Adrenal gland (tissue), 12 donors: ENCODE data around the gene ANKIB1. TPM values are rescaled to one million over a fixed set of nuclear protein-coding genes. Genes with fewer than 3 reads are reported as not detected.

Source experiments
- DNase-seq, 7 donors: peaks; one replicate each; pipeline ENCODE4 v3.0.0-alpha.2; 2019 to 2020
- H3K27ac ChIP-seq, 5 donors: fragments of 200-600 bp; sonication (generic) in 4 of 5; 1 replicate in 3 of 5; 2 replicates in 2 of 5; pipeline versions ENCODE4 v1.5.1 to v1.8.0; 2016 to 2020; ENCODE audit warnings: mild to moderate bottlenecking in 1 of 5
- H3K27me3 ChIP-seq: fragments of 200-600 bp; 2 replicates; pipeline ENCODE4 v1.8.0; 2021
- H3K36me3 ChIP-seq, 2 donors: fragments of 200-600 bp; replicated peaks in 1 of 2; 1 replicate in 1 of 2; 2 replicates in 1 of 2; pipeline versions ENCODE4 v1.5.1 to v1.8.0; 2018 to 2022
- H3K4me1 ChIP-seq, 2 donors: fragments of 200-600 bp; replicated peaks in 1 of 2; 1 replicate in 1 of 2; 2 replicates in 1 of 2; pipeline versions ENCODE4 v1.5.1 to v1.8.0; 2018 to 2021
- H3K4me3 ChIP-seq, 4 donors: fragments of 200-600 bp; sonication (generic) in 3 of 4; one replicate each; pipeline ENCODE4 v1.5.1; 2016 to 2018
- H3K9me3 ChIP-seq, 3 donors: fragments of 200-600 bp; sonication (generic) in 1 of 3; replicated peaks in 1 of 3; 1 replicate in 2 of 3; 2 replicates in 1 of 3; pipeline versions ENCODE4 v1.5.1 to v1.8.0; 2016 to 2021
- CTCF ChIP-seq, 6 experiments: fragments of 450-650 bp in 4 of 6; fragments of 200-600 bp in 2 of 6; sonication (generic) in 1 of 6; IDR thresholded peaks; 1 replicate in 5 of 6; 2 replicates in 1 of 6; pipeline versions ENCODE4 v1.5.1 to v1.8.0; 2016 to 2021; ENCODE audit warnings: antibody characterized with exemption in 6 of 6, mild to moderate bottlenecking in 2 of 6, moderate library complexity in 1 of 6
- POLR2A ChIP-seq, 2 donors: fragments of 450-650 bp; IDR thresholded peaks; one replicate each; pipeline ENCODE4 v1.6.1; 2017; ENCODE audit warnings: antibody characterized with exemption in 2 of 2, mild to moderate bottlenecking in 2 of 2, moderate library complexity in 1 of 2
- WGBS, 4 donors: extraction: QIAGEN DNeasy Blood & Tissue Kit in 2 of 4; methylation state at CpG; one replicate each; pipeline versions ENCODE4 v1.1.5 to v1.1.7; 2013 to 2017; 5-methylcytosine and 5-hydroxymethylcytosine counted together
- intact Hi-C, 2 donors: fragments of 100-400 bp; cut with DNase I; formaldehyde crosslinking; loops; one replicate each; pipeline versions ENCODE4 v1.14.1 to v1.15.0; 2022 to 2023
- polyA plus RNA-seq, 3 donors: library from polyadenylated mRNA; stranded (reverse); fragments of 200-250 nt in 2 of 3; fragments of 350-450 nt in 1 of 3; fragmentation: Illumina TruSeq in 1 of 3; extraction: RNeasy Lipid Tissue Mini Kit (QIAGEN cat#74804) in 1 of 3; gene quantifications; one replicate each; pipeline ENCODE4 v1.2.3, GENCODE V29; 2013 to 2014
- total RNA-seq, 9 donors: library from RNA; depleted of rRNA in 4 of 9; stranded (reverse); fragments of >200 nt in 4 of 9; fragments of 120-200 nt in 1 of 9; fragmentation: NEBNext Ultra II Directional in 1 of 9; extraction: Animal tissue kit (Norgen Biotek cat#: 25700) in 1 of 9; gene quantifications; one replicate each; pipeline versions ENCODE4 v1.1.0 to v1.2.4, GENCODE V29; 2013 to 2023
- donor health status: healthy with polysubstance abuse.
- donor health status: Bipolar disorder and iron deficiency.
- donor health status: DM: yes; HTN: yes; CAD: no.
- donor health status: DM: no; HTN: no; CAD: no.
- donor health status: DM: no; HTN: no; CAD: no.
- donor health status: DM: yes; HTN: yes; CAD: no.

ANKIB1 gene
- total and polyA plus RNA-seq, 12 donors, result 10.3 to 57.0 (median 42.9) TPM

GRCh38 chr7:92304406-92304893, 58.7 kb downstream of the ANKIB1 start:
- intact Hi-C loops, result no loop called here
- TF ChIP-seq CTCF (IDR thresholded peaks at IDR 0.05) (no peak), POLR2A (IDR thresholded peaks at IDR 0.05) (no peak)
- no peak for DNase-seq
- WGBS, 4 donors, result 88 to 96% (median 96%) methylated on average over 2 of the region's 2 CpGs
- no peaks in the 10 kb centered on the region for H3K36me3 ChIP-seq
- H3K9me3 ChIP-seq, result no peaks in the 10 kb centered on the region
- no peak overlapping the region for H3K4me3 ChIP-seq
- H3K27me3 ChIP-seq, result no peaks in the 10 kb centered on the region
- H3K4me1 ChIP-seq, result no peaks in the 10 kb centered on the region
- H3K27ac ChIP-seq, result no peak overlapping the region

- DNase-seq, result no peak
- H3K4me3 ChIP-seq, result no peak overlapping the region
- intact Hi-C loops, result no loop called here
- 80 to 93% (median 88%) methylated on average over 2 of the region's 2 CpGs for WGBS, 4 donors
- no peaks in the 10 kb centered on the region for H3K27me3 ChIP-seq
- no peaks in the 10 kb centered on the region for H3K36me3 ChIP-seq
- no peaks in the 10 kb centered on the region for H3K4me1 ChIP-seq
- TF ChIP-seq POLR2A (IDR thresholded peaks at IDR 0.05), result no peak
- no peak for TF ChIP-seq CTCF (IDR thresholded peaks at IDR 0.05)
- no peaks in the 10 kb centered on the region for H3K9me3 ChIP-seq
- H3K27ac ChIP-seq, result no peak overlapping the region
Measured at GRCh38 chr7:92306153-92306552, 60.4 kb downstream of the ANKIB1 start.

- intact Hi-C loops, result no loop called here
- H3K4me1 ChIP-seq, result no peaks in the 10 kb centered on the region
- TF ChIP-seq CTCF (IDR thresholded peaks at IDR 0.05) (no peak), POLR2A (IDR thresholded peaks at IDR 0.05) (no peak)
- no peak for DNase-seq
- no peaks in the 10 kb centered on the region for H3K9me3 ChIP-seq
- no peak overlapping the region for H3K4me3 ChIP-seq
- H3K27ac ChIP-seq, result no peak overlapping the region
- WGBS, 4 donors, result 92 to 95% (median 94%) methylated on average over 3 of the region's 3 CpGs
- H3K36me3 ChIP-seq, result no peaks in the 10 kb centered on the region
- H3K27me3 ChIP-seq, result no peaks in the 10 kb centered on the region
Measured at GRCh38 chr7:92313055-92313454, 67.3 kb downstream of the ANKIB1 start.

GRCh38 chr7:92319243-92319642, 73.5 kb downstream of the ANKIB1 start:
- 87 to 97% (median 94%) methylated on average over 3 of the region's 3 CpGs for WGBS, 4 donors
- no peaks in the 10 kb centered on the region for H3K9me3 ChIP-seq
- DNase-seq, result no peak
- TF ChIP-seq POLR2A (IDR thresholded peaks at IDR 0.05), result no peak
- no peak for TF ChIP-seq CTCF (IDR thresholded peaks at IDR 0.05)
- no peak overlapping the region for H3K4me3 ChIP-seq
- no peaks in the 10 kb centered on the region for H3K27me3 ChIP-seq
- intact Hi-C loops, result no loop called here
- H3K36me3 ChIP-seq, result no peaks in the 10 kb centered on the region
- no peaks in the 10 kb centered on the region for H3K4me1 ChIP-seq
- no peak overlapping the region for H3K27ac ChIP-seq
